GM10266 (cell line): ENCODE results near the gene CTDNEP1.

Experiments used
- DNase-seq: peaks from one replicate; pipeline ENCODE4 v3.0.0; 2012; ENCODE audit errors: extremely low spot score
- TF ChIP-seq, protein P1 (sequence below): IDR thresholded peaks from 2 replicates; pipeline ENCODE4 v1.5.1; 2012; ENCODE audit warnings: mild to moderate bottlenecking, low read depth; ENCODE audit not compliant: control insufficient read depth, insufficient read depth; ENCODE audit errors: missing control alignments

CTDNEP1 gene

DNA sequence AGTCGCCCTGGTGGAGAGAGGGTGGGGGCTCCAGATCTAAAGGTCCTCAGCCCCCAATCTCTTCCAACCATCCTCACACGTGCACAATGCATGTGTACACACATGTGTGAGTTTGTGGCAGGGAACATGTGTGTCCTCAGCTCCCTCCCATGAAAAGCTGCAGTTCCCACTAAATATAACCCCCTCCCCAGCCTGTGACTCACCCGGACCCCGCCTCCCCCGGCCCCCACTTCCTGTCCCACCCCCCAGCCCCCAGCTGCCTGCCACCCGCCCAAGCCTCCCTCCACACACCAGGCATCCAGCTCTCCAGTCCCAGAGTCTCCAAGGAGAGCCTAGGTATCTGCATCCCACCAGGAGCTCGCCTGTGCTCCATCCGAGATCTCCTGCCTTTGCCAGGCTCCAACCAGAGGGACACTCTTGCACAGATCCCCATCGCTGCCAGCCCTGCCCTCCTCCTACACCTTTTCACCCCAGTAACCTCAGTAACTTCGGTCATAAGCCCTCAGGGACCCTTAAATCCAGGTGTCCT is 35.8 kb downstream of the CTDNEP1 start:
- TF ChIP-seq, protein P1, sequence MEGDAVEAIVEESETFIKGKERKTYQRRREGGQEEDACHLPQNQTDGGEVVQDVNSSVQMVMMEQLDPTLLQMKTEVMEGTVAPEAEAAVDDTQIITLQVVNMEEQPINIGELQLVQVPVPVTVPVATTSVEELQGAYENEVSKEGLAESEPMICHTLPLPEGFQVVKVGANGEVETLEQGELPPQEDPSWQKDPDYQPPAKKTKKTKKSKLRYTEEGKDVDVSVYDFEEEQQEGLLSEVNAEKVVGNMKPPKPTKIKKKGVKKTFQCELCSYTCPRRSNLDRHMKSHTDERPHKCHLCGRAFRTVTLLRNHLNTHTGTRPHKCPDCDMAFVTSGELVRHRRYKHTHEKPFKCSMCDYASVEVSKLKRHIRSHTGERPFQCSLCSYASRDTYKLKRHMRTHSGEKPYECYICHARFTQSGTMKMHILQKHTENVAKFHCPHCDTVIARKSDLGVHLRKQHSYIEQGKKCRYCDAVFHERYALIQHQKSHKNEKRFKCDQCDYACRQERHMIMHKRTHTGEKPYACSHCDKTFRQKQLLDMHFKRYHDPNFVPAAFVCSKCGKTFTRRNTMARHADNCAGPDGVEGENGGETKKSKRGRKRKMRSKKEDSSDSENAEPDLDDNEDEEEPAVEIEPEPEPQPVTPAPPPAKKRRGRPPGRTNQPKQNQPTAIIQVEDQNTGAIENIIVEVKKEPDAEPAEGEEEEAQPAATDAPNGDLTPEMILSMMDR = no peak
- no peak for DNase-seq

DNA sequence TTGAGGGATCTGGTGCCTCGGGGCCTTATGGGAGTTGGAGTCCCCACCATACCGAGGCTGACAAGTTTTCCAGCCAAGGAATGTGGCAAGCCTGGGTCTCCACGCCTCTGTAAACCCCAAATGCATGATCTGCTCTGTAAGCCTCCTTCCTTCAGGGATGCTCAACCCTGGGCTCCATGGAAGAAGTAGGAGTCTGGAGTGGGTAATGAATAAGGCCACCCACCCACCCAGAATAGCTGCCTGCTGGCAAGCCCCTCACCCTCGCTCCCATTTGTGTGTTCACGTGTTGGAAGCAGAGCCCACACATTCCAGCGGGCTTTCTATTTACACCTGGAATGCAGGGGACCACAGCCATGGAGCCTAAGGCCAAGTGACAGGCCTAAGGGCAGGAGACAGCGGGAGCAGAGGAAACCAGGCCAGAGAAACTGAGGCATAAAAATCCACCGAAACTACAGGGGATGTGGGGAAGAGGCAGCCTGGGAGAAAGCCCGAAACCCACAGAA is 36.3 kb downstream of the CTDNEP1 start:
- TF ChIP-seq, protein P1 = no peak
- DNase-seq = no peak

DNA sequence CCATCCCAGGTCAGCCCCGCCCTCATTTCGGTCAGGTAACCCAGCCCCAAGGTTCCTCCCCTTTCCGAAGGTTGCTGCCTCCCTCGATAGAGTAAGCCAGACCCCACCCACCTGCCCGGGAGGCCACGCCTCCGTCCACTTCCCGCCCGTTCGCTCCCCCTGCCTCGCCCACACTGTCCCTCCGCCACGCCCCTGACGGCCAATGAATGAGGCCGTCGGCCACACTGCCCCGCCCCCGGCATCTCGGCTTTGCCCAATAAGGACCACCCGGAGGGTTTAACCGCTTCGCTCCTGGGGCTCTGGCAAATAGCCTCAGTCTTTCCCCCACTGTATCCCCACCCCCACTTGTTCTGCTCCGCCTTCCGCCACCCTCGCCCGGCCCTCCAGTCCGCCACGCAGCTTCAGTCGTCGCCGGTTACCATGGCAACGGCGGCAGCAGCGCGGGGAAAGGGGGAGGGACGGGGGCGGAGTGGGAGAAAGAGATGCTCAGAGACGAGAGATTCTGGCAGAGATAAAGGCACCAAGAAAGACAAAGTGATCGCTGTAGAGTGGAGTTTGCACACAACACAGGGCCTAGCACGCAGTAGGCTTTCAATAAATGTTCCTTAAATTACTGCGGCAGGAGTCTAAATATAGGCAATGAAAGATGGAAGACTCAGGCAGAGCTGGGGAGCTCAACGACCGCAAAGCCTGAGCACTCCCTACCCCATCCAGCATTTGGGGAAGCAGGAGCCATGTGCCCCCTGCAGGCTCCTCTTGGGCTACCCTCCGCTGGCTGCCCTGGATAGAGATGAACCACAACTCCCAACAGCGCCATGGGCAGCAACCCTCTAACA is 37.0 kb downstream of the CTDNEP1 start:
- peak; percentile 99 for DNase-seq

DNA sequence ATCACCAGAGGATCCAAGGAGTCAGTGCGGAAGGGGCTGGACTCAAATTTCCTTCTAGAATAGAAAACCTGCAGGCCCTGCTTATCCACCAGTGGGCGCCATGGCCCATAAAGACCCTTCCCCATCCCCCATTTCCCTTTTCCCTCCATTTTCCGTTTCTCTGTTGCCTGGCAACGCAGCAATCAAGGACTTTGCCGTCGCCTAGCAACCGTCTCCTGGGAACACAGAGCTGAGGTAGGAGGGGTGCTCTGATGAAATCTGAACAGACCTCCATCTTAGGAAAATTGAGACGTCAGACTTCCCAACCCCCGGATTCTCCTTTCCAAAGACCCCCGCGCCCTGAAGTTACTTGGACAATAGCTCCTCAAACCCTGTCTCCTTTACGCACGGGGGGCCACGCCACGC is 37.6 kb downstream of the CTDNEP1 start:
- TF ChIP-seq, protein P1 = no peak
- DNase-seq = peak; percentile 73

More for the DNA sequence above, 37.0 kb downstream of the CTDNEP1 start:
- TF ChIP-seq, protein P1 = peak; percentile 53

DNA sequence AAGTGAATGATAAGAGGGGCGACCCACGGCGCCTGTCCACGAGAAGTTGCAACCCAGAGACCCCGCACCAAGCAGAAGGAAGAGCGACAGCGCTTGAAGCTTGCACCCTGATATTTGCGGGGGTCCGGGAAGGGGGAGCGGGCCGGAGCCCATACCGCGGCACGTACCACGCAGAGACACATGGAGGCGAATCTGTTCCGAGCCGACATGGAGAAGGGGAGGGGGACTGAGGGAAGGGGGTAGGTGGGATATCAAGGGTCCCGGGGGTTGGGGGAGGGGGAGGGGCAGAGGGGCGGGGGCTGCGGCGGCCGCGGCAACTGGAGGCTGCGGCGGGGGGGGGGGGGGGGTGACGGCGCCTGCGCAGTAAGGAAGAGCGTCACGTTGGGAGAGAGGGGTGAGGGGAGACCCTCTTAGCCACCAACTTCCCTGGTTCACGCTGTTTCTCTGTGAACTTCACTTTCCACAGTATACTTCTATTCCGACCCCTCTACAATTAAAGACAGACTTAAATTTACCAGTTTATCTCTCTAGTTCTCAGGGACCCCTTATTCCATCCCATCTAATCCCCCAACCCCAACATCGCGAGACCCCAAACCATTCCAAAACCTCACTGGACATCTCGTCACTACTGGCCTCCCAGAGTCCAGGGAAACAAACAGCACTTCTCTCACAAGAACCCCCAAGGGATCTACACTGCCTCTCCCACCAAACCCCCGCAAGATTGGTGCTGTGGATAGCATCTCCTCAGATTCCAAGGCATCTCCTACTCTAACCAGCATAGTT is 39.9 kb downstream of the CTDNEP1 start:
- TF ChIP-seq, protein P1 = no peak
- DNase-seq = no peak

DNA sequence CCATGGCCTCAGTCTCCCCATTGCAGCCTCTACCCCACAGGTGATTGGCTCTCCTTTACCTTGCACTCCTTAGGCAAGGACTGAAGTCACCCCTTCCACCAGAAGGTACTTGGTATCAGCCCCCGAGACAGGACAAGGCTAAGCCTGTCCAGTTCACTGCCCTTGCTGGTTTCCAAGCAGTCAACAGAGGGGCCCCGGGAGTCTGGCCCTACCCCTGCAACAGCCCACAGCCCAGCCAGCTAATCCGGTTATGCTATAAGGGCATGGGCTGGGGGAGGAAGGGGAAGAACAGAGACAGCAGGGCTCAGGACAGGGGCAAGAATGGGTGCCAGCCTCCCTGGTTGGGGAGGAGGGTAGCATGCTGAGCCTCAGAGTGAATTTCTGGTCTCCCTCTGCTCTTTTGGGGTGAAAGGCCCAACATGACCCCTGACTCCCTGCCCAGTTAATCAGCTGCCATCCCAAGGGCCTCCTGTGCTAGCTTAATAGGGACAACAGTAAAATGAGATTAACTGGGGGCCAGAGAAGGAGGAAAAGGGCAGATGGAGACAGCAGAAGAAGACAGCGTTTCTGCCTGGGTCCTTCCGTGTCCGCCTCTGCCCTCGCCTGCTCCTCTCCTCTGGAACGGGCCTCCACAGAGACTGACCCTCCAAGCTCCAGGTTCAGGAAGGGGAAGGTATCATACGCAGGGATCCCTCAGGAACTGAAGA is 42.6 kb downstream of the CTDNEP1 start:
- no peak for DNase-seq
- TF ChIP-seq, protein P1 = no peak
